HG03457 (cell line): Measurements from ENCODE around the gene NHERF2.

Experiments used
- ATAC-seq: cut with Tn5 transposase; IDR thresholded peaks from one replicate; pipeline ENCODE4 v1.9.1; 2021; ENCODE audit warnings: moderate number of reproducible peaks; ENCODE audit not compliant: unreplicated experiment

Gene NHERF2

GRCh38 chr16:2056681-2057407 is 30.1 kb downstream of the NHERF2 start:
- ATAC-seq: no peak

DNA sequence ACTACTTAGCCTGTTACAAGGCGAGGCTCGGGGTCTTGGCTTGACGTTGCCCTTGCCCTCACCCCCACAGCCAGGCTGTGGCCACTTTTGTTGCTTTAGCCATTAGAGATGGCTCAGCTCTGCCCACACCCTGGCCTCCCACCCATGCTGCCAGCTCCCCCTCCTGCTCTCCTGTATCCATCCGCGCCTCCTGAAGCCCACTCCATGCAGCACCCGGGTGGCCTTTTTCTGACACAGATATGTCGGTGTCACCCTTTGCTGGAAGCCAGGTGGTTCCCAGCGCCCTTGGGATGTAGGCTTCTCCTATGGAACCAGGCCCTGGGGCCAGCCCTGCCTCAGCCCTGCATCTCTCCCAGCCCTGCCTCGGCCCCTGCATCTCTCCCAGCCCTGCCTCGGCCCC is 30.7 kb downstream of the NHERF2 start:
- no peak for ATAC-seq

- no peak for ATAC-seq
Observed at GRCh38 chr16:2058420-2058819, 31.7 kb downstream of the NHERF2 start.

DNA sequence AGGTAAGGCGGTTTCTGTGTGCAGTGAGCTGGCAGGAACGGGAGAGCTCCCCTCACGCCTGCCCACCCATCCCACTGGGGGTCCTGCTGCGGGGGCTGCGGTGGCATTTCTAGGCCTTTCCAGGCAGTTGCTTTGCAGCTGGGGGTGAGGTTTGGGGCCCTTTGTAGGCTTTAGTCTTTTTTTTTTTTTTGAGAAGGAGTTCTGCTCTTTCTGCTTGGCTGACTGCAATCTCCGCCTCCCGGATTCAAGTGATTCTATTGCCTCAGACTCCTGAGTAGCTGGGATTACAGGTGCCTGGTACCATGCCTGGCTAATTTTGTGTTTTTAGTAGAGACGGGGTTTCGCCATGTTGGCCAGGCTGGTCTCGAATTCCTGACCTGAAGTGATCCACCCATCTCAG is 32.2 kb downstream of the NHERF2 start:
- no peak for ATAC-seq

DNA sequence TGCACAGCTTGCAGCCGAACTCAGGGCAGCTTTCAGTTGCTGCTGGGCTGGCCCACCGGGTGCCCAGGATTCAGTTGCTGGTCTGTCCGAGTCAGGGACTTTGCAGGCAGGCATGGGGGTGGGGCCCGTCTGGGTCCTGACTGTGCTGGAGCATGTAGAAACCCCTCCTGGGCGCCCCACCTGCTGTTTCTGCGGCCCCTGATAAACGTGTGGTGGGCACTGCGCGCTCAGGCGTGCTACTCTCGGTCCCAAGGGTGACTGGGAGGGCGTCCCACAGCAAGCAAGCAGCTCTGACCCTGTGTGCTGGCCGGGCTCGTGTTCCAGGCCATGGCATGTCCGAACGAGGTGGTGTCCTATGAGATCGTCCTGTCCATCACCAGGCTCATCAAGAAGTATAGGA is 33.6 kb downstream of the NHERF2 start:
- ATAC-seq: no peak

- ATAC-seq: no peak
Observed at GRCh38 chr16:2061023-2061422, 34.3 kb downstream of the NHERF2 start.

DNA sequence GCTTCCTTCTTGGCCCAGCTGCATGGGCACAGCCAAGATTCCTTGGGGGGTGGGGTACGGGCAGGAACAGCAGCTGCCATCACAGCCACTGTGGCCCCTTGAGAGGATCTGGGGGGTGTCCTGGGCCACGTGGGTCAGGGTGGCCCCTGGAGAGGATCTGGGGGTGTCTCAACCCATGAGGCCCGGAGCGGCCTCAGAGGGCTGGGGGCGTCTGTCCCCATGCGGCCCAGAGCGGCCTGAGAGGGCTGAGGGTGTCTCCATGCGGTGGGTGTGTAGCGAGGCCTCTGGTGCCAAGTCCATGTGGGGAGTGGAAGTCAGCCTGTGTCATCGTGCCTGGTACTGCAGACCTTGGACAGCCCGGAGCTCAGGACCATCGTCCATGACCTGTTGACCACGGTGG is 34.8 kb downstream of the NHERF2 start:
- no peak for ATAC-seq

DNA sequence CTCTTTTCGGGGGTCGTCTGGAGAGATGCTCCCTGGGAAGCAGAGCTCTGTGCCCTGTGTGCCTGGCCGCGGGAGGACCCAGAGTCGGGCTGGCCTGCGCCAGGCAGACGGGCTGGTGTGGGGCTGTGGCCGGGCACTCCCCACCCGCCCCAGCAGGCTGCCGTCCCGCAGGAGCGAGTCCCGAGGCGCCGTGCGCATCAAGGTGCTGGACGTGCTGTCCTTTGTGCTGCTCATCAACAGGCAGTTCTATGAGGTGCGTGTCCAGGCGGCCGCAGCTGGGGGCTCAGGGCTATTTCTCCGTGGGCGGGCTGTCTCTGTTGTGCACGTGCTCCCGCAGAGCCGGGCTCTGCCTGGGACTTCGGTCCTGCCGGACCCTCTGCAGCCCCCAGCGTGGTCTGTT is 36.1 kb downstream of the NHERF2 start:
- no peak for ATAC-seq

- ATAC-seq: no peak
Observed at GRCh38 chr16:2063861-2064260, 37.2 kb downstream of the NHERF2 start.

GRCh38 chr16:2064368-2064945 is 37.8 kb downstream of the NHERF2 start:
- ATAC-seq: no peak

- ATAC-seq: no peak
Observed at GRCh38 chr16:2066139-2066538, 39.4 kb downstream of the NHERF2 start.

DNA sequence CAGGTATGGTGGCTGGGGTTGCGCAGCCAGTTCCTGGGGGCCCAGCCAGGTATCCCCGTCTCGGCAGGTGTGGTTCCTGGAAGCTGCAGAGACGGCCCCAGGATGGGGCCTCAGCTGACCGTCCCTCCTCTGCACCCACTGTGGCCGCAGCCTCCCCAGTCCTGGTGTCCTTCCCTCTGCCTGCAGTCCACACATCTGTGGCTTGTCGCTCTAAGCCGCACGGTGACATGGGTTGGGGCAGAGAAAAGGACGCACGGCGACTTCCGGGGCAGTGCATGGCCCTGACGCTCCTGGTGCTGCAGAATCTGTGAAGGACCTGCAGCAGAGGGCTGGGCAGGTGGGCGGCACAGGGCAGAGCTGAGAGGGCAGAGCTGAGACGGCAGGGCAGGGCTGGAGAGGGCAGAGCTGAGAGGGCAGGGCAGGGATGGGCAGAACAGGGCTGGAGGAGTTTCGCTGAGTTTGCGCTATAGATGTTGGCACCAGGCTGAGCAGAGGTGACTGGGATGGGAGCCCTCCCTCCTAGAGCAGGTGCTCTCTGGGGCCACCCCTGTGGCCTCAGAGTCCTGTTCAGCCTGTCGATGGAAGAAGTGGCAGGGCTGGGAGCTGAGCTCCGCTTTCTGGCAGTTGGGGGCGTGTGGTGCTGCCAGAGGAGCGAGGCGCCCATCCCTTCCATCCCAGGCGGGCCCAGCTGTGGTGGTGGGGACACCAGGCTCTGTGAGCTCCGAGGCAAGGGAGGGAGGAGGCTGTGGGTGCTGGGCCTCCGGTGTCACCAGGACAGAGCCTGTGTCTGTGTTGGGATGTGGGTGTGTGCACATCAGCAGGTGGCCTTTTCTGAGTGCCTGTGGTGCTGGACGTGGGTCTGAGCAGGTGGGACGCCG is 44.1 kb downstream of the NHERF2 start:
- ATAC-seq: no peak

DNA sequence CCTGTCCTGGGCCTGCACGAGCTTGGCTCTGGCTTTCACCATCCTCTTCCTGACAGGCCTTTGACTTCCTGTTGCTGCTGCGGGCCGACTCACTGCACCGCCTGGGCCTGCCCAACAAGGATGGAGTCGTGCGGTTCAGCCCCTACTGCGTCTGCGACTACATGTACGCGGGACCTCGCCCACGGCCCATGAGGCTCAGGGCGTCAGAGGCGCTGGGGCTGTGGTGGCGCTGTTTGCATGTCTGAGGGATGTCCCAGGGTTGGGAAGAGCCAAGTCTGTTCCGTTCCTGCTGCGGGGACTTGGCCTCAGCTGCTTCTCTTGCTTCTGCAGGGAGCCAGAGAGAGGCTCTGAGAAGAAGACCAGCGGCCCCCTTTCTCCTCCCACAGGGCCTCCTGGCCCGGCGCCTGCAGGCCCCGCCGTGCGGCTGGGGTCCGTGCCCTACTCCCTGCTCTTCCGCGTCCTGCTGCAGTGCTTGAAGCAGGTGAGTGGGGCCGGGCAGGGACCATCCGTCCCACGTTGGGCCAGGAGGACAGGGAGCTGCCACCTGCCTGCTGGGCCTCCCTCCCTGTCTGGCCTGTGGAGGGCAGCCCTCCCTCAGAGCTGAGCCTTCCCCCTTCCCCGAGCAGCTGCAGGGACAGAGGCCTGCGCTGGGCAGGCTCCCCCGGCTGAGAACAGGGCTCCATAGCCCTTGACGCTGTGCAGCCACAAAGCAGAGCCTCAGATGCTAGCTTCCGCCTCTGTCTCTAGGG is 44.9 kb downstream of the NHERF2 start:
- no peak for ATAC-seq

- no peak for ATAC-seq
Observed at GRCh38 chr16:2072926-2073325, 46.2 kb downstream of the NHERF2 start.

GRCh38 chr16:2074071-2074470 is 47.4 kb downstream of the NHERF2 start:
- ATAC-seq: no peak

- no peak for ATAC-seq
Observed at GRCh38 chr16:2075631-2076030, 48.9 kb downstream of the NHERF2 start.

- no peak for ATAC-seq
Observed at GRCh38 chr16:2076072-2076865, 49.6 kb downstream of the NHERF2 start.

GRCh38 chr16:2077016-2077415 is 50.3 kb downstream of the NHERF2 start:
- no peak for ATAC-seq

- no peak for ATAC-seq
Observed at GRCh38 chr16:2077696-2078095, 51.0 kb downstream of the NHERF2 start.

DNA sequence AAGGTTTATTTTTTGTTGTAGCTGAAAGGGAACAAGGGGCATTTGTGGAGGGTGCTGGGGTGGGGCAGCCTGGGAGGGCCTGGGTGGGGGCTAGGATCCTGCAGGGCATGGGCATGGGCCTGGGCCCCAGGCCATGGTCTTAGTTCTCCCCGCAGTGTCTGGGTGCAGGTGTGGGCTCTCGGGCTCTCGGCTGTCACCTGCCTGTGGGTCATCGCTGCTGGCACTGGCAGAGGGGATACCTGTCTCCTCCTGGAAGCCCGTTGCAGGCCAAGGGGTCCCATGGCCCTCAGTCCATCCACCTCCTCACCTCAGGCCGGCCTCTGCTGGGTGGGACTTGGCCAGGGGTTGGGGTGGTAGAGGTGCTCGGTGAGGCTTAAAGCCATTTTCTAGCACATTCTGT is 51.4 kb downstream of the NHERF2 start:
- ATAC-seq: no peak
